Hypothalamus (tissue), 51 donors: ENCODE data around the gene CCL16.
"Not testable (repeated sequence)": the region's sequence is repeated elsewhere in the genome, so short reads cannot be mapped to it uniquely, and the experiment has no call there.

Experiments used
- DNase-seq, 51 donors: peaks; one replicate each; lab custom pipeline; 2025; lab: John Stamatoyannopoulos, UW

Gene CCL16, protein sequence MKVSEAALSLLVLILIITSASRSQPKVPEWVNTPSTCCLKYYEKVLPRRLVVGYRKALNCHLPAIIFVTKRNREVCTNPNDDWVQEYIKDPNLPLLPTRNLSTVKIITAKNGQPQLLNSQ

GRCh38 chr17:35981246-35981645 is at the start of gene CCL16:
TSS of gene CCL16 (minus strand) at chr17:35981497. CDS start at chr17:35981420, 77 bp downstream.
- no peak for DNase-seq

DNA sequence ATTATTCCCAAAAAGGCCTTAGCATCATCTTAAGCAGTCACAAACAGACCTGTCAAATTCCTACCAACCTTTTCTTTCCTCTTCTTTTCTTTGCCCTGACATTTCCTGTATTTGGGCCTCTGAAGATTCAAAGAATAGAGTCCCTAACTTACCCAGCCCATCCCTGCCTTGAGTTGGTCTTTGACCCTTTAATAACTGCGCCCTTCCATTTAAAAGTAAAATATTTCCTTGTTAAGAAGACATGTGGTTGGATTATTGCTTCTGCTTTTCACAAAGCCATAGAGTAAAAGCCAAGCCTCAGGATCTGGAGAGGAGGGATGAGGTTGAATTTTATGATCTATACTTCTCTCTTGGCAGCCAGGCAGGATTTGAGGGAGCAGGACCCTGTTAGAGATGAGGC is 49.7 kb upstream of the CCL16 start:
- no peak for DNase-seq

DNA sequence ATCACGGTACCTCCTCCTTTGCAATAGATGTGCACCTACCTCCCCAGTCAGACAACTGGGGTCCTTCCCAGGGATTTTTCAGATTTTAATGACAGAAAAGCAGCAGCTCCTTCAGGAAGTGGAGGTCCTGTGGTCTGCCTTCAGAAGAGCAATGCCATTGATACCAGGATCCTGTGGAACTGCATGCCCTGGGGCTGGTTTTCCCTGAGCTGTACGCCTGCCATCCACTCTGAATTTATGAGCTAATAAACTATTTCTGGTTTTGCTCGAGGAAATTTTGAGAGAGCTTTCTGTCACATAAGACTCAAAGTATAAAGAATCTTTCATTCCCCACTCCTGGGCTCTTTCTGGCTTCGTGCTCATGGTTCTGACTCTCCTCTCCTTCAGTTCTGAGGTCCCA is 46.5 kb upstream of the CCL16 start:
- DNase-seq = no peak

- DNase-seq = no peak
Measured at GRCh38 chr17:36024106-36024869, 43.0 kb upstream of the CCL16 start.

DNA sequence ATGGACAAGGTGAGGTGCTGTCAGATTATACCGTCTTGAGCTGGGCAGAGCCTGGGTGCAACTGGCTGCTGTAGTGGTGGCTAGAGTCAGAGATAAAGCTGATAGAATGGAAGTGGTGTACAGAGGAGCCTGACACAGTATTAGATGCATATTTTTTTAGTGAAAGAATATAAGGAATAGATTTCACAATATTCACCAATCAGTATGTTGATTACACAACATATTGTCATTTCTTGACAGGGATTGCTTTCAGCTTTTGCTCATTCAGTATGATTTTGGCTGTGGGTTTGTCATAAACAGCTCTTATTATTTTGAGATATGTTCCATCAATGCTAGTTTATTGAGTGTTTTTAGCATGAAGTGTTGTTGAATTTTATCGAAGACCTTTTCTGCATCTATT is 38.1 kb upstream of the CCL16 start:
- DNase-seq = no peak

DNA sequence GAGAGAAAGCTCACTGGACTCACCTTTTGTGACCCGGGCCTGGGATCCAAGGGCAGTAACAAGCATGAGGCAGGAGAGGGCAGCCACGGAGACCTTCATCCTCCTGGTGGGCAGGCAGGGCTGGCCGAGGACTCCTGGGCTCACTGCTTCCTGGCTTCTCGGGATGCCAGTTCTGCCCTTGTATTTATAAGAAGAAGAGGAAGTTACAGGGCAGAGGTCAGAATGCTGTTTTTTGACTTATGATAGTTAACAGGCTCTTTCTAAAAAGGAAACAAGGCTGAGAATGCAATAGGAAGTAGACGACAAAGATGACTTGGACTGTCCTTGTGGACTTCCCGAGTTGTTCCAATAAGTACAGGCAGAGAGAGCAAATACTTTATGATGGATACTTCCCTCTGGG is 36.5 kb upstream of the CCL16 start, which contains the start of gene CCL23:
Gene CCL23 (minus strand): TSS at position 174 of the 400 bp plus-strand sequence. CDS start 75 bp downstream, at position 99.
- DNase-seq = no peak

DNA sequence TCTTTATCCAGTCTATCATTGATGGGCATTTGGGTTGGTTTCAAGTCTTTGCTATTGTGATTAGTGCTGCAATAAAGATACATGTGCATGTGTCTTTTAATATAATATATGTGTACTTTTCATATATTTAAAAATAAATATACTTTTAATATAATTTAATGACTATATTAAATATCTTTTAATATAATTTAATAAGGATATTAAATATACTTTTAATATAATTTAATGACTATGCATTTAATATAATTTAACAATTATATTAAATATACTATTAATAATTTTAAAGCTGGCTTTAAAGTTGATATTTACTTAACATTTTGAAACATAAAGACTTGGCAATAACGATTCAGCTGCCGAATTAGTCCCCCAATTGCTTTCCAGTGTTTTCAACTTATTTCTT is 35.3 kb upstream of the CCL16 start:
- no peak for DNase-seq

- not testable (repeated sequence) for DNase-seq
Measured at GRCh38 chr17:36015895-36016294, 34.6 kb upstream of the CCL16 start.

GRCh38 chr17:36014946-36015345 is 33.6 kb upstream of the CCL16 start:
- DNase-seq = no peak

GRCh38 chr17:36011201-36011600 is 29.9 kb upstream of the CCL16 start:
- DNase-seq = no peak

DNA sequence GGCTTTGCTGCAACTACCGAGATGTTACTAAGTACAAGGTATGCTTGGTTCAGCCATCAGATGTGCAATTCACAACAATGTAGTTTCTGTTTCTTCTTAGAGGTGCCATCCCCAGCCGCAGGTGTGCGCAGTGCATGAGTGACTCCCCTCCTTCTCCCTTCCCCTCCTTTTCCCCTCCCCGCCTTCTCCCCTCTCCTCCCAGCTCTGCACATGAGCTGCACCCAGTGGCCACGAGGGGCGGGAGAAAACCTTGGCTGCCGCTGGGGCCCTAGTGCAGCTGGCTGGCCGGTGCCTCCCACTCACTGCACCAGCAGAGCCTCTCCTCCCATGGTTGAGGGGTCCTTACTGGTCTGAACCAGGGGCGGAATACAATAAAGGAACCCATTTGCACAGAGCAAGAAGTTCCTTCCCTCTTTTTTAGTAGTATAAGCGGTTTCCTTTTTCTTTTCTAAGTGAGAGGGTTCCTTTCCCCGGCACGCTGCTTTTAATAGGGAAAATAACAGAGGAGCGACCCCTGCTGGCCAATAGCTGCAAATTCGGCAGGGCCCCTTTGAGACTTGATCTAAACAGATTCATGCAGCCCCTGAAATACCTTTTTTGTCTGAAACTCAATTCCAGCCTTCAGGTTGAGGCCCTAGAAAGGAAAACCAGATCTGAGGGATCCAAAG is 27.8 kb upstream of the CCL16 start:
- no peak for DNase-seq

DNA sequence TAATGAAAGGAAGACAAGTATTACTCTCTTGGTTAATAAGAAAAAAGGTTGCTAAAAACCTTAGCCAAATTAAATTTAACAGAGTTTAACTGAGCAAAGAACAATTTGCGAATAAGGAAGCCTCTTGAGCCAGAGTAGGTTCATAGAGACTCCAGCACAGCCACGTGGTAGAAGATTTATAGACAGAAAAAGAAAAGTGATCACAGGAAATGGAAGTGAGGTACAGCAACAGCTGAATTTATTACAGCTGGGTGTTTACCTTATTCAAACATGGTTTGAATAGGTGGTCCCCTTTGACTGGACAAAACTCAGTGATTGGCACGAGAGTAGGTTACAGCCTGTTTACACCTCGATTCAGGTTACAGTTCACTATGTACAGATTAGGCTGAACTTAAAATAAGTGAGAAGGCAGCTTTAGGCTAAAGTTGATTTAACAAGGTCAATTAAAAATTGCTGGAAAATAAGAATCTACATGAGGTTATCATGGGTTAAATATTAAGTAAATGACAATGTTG is 23.4 kb upstream of the CCL16 start:
- DNase-seq = no peak

DNA sequence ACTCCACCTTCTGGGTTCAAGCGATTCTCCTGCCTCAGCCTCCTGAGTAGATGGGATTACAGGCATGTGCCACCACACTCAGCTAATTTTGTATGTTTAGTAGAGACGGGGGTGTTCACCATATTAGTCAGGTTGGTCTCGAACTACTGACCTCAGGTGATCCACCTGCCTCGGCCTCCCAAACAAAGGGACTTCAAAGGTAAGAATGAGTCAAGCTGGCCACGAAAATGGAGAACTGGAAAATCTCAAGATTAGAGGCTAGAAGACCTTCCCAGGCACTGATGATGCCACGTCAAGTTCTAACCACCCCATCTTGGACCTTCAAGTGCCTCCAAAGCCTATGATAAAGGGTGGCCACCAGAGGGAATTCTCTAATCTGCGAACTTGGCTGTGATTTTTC is 21.3 kb upstream of the CCL16 start:
- DNase-seq = no peak

DNA sequence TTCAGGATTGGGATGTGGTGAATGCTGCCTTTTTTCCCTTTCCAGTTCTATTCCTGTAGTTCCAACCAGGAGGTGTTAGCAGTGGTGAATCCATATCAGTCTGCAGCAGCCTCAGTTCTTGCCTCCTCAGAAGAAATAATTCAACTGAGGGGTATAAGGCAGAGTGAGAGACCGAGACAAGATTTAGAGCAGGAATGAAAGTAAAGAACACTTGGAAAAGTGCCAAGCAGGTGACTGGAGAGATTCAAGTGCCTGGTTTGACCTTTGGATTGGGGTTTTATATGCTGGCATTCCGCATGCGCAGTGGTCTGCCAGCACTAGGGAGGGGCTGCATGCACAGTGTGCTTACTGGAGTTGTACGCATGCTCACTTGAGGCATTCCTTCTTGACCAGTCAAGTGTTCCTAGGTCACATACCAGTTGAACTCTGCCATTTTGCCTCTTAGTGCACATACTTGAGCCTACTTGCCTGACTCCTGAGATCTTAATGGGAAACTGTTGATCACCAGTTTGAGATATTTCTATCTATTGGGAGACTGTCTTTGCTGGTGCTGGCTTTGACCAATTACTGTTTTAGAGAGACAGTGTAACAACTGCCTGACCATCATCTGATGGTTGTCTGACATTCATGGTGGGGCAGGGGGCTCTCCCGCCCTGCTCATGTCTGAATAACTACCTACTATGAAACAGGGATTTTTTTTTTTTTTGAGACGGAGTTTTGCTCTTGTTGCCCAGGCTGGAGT is 20.7 kb upstream of the CCL16 start:
- DNase-seq = no peak

GRCh38 chr17:36001110-36001771 is 19.9 kb upstream of the CCL16 start, which contains the start of gene CCL15:
TSS of gene CCL15 (minus strand) at chr17:36001553. CDS start at chr17:36001492, 61 bp downstream.
- DNase-seq = no peak

DNA sequence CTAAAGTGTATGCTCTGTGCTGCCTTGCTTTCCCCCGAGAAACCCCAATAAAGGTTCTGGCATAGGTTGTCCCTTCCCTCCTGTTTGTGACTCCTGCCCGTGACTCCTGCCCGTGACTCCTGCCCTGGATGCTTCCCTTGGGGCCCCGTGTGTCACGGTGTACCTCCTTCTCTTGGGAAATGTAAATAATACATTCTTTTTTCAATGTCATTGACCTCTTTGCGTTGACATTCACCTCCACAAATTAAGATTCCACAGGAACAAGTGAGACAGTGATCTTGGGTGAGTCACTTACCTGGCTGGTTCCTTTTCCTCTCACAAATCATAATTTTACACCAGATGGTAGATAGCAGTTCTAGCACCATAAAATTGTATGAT is 19.4 kb upstream of the CCL16 start:
- DNase-seq = no peak

DNA sequence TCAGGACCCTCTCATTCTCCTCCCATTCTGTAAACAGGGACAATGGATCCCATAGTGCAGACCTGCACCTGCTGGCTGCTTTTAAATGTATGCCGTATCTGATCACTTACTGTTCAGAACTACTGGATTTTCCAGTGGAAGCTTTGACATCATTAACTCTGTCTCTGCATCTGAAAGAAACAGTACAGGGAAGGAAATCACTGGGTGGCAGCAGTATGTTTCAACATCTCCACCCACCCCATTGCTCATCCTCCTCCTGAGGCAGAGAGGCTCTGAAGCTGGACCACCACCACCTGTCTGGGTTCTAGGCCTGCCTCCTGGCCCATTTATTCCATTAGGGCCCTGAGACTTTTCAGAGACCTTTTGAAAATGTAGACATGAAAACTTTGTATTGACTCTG is 17.5 kb upstream of the CCL16 start:
- DNase-seq = no peak

DNA sequence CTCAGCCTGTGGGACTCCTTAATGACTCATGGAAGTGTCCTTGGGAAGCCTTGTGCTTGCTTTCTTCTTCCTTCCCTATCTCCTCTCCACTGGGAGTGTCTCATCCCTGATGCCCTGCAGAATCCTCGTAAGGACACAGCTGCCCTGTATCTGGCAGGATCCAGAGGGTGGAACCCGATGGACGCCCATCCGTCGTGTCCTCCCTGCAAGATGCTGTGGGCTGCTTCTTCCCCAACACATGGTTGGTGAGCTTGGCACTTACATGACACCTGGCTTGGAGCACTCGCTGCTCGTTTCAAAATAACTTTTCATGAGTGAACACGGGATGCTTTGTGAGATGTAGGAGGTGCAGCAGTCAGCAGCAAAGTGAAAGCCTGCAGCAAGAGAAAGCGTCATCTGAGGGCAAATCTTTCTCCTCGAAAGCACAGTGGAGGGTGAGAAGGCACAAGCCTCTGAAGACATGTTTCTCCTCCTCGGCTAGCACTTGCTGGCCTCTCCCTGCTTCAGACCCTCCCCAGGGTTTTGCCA is 16.8 kb upstream of the CCL16 start:
- no peak for DNase-seq

DNA sequence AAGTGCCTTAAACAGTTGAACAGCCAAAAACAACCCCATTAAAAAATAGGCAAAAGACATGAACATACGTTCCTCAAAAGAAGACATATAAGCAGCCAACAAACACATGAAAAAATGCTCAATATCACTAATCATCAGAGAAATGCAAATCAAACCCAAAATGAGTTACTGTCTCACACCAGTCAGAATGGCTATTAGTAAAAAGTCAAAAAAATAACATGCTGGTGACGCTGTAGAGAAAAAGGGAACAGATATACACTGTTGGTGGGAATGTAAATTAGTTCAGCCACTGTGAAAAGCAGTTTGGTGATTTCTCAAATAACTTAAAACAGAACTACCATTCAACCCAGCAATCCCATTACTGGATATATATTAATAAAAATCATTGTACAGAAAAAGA is 14.0 kb upstream of the CCL16 start:
- DNase-seq = not testable (repeated sequence)

DNA sequence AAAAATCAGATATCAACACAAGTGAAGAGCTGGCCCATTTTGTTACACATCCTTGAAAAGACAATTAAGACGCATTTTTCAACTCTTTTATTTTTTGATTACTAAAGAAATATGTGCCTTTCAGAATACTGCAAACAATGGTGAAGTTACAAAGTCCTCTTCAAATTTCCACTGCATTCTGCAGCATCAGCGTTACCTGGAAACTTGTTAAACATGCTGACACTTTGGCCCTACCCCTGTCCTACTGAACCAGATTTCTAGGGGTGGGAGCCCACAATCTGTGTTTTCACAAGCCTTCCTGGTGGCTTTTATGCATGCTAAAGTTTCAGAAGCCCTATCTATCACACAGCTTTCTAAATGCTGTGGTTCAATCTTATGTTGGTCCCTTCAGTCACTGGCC is 9.8 kb upstream of the CCL16 start:
- DNase-seq = no peak
